ENCODE data around the gene PIGP. TPM values are rescaled to one million over a fixed set of nuclear protein-coding genes. Genes with fewer than 3 reads are reported as not detected.
"Not testable (repeated sequence)": the region's sequence is repeated elsewhere in the genome, so short reads cannot be mapped to it uniquely, and the experiment has no call there.

Gene PIGP
- total RNA-seq, 4 donors from 2014 or later: 20.3 to 30.7 (median 21.6) TPM

DNA sequence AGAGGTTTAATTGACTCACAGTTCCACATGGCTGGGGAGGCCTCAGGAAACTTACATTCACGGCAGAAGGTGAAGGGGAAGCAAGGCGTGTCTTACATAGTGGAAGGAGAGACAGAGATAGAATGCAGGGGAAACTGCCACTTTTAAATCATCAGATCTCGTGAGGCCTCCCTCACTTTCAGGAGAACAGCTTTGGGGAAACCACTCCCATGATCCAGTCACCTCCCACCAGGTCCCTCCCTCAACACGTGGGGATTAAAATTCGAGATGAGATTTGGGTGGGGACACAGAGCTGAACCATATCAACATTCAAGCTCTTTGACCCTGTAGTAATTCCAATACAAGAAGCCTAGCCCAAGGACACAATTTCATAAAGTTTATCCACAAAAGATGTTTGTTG, 13.7 kb downstream of the PIGP start:
- Histone ChIP-seq H3K36me3 (no peaks in the 10 kb centered on the region), H3K27ac (replicated peaks in 1 of 4) (no peak overlapping the region), H3K4me3 (no peak overlapping the region), H3K9me3 (no peaks in the 10 kb centered on the region), H3K27me3 (no peaks in the 10 kb centered on the region), H3K4me1 (peaks cover 0 to 11% (median 8%) of the 10 kb centered on the region in 4 donors)
- TF ChIP-seq EP300 (IDR thresholded peaks at IDR 0.05): no peak
- TF ChIP-seq CTCF (IDR thresholded peaks at IDR 0.05): no peak
- 82% methylated on average over 5 of the region's 5 CpGs for WGBS
- intact Hi-C loops (cut with DNase I): no loop called here
- DNase-seq (ENCODE audit: extremely low spot score): no peak

DNA sequence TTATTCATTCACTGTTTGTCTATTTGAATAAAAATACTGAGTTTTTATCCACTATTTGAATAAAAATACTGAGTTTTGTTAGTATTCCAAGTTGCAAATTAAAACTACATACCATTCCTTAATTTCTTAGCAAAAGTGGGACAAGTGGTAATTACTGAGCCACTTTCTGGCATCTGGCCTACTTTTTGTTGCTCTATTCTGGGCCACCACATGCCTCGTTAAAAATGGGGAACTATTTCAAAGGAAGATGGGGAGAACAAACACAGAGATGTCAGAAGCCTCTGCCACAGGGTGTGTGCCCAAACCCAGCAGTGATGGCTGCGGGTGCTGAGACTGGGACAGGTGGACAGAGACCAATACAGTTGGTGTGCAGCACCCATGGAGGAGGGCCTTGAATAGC, 14.6 kb downstream of the PIGP start:
- TF ChIP-seq POLR2A (IDR thresholded peaks at IDR 0.05; ENCODE audit: low read depth): no peak
- Histone ChIP-seq H3K36me3 (no peaks in the 10 kb centered on the region), H3K9me3 (no peaks in the 10 kb centered on the region), H3K27me3 (no peaks in the 10 kb centered on the region), H3K4me1 (peaks cover 0 to 11% (median 8%) of the 10 kb centered on the region in 4 donors), H3K27ac (replicated peaks in 1 of 4) (no peak overlapping the region), H3K4me3 (no peak overlapping the region)
- WGBS: 67% methylated on average over 2 of the region's 2 CpGs
- no peak for DNase-seq (ENCODE audit: extremely low spot score)
- intact Hi-C loops (cut with DNase I): no loop called here

DNA sequence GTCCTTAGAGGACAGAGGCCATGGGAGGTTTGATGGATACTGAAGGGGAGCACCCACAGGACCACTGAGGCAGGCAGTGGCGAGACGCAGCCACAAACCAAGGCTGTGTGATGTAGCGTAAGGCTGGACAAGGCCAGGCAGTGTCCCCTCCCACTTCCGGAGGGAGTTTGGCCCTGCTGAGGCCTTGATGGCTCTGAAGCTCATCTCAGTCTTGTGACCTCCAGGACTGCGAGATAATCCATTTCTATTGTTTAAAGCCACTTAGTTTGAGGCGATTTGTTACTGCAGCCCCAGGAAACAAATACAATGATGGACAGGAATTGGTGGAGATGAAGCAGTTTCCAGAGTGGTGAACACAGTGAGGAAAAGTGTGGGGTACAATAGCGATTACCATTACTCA, 15.3 kb downstream of the PIGP start:
- no peaks in the 10 kb centered on the region for H3K36me3 ChIP-seq
- no peak for TF ChIP-seq POLR2A (IDR thresholded peaks at IDR 0.05; ENCODE audit: low read depth)
- no peak for TF ChIP-seq EP300 (IDR thresholded peaks at IDR 0.05)
- intact Hi-C loops (cut with DNase I): no loop called here
- WGBS: 85% methylated on average over 7 of the region's 7 CpGs
- no peaks in the 10 kb centered on the region for H3K27me3 ChIP-seq
- no peak overlapping the region for H3K4me3 ChIP-seq
- no peak for DNase-seq (ENCODE audit: extremely low spot score)
- peaks cover 0 to 11% (median 8%) of the 10 kb centered on the region in 4 donors for H3K4me1 ChIP-seq
- H3K9me3 ChIP-seq: no peaks in the 10 kb centered on the region
- no peak overlapping the region for H3K27ac ChIP-seq (replicated peaks in 1 of 4)

- Histone ChIP-seq H3K27me3 (no peaks in the 10 kb centered on the region), H3K36me3 (no peaks in the 10 kb centered on the region), H3K4me1 (peaks cover 0 to 5% (median 5%) of the 10 kb centered on the region in 4 donors), H3K27ac (replicated peaks in 1 of 4) (no peak overlapping the region), H3K9me3 (no peaks in the 10 kb centered on the region), H3K4me3 (no peak overlapping the region)
- WGBS: 76% methylated on average over 2 of the region's 2 CpGs
- no peak for TF ChIP-seq CTCF (IDR thresholded peaks at IDR 0.05)
- no peak for TF ChIP-seq POLR2A (IDR thresholded peaks at IDR 0.05; ENCODE audit: low read depth)
- no peak for TF ChIP-seq EP300 (IDR thresholded peaks at IDR 0.05)
- TF ChIP-seq POLR2AphosphoS5 (IDR thresholded peaks at IDR 0.05): no peak
- intact Hi-C loops (cut with DNase I): no loop called here
- no peak for DNase-seq (ENCODE audit: extremely low spot score)
Measured at GRCh38 chr21:37055271-37055855, 17.5 kb downstream of the PIGP start.

DNA sequence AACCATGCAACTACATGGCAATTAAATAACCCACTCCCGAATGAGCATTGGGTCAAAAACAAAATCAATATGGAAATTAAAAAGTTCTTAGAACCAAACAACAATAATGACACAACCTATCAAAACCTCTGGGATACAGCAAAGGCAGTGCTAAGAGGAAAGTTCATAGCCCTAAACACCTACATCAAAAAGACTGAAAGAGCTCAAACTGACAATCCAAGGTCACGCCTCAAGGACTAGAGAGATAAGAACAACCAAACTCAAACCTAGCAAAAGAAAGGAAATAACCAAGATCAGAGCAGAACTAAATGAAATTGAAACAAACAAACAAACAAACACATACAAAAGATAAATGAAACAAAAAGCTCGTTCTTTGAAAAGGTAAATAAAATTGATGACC, 23.1 kb downstream of the PIGP start:
- H3K9me3 ChIP-seq; intact Hi-C loops (cut with DNase I); H3K27ac ChIP-seq (replicated peaks in 1 of 4); H3K36me3 ChIP-seq; H3K4me1 ChIP-seq; H3K4me3 ChIP-seq; DNase-seq (ENCODE audit: extremely low spot score): not testable (repeated sequence)
- WGBS: 92% methylated on average over 3 of the region's 3 CpGs
- H3K27me3 ChIP-seq: peaks cover 0 to 11% (median 0%) of the 10 kb centered on the region in 4 donors

DNA sequence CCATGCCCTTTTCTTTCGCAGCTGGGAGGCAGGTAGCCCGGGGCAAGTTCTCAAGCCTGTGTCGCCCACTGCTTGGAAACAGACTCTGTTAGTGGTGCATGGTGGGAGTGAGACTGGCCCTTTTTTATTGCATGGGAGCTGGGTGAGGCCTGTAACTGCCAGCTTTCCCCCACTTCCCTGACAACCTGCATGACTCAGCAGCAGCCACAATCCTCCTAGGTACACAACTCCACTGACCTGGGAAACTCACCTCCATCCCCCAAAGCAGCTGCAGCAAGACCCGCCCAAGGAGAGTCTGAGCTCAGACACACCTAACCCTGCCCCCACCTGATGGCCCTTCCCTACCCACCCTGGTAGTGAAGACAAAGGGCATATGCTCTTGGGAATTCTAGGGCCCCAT, 25.8 kb downstream of the PIGP start:
- Histone ChIP-seq H3K9me3 (no peaks in the 10 kb centered on the region), H3K4me1 (no peaks in the 10 kb centered on the region), H3K36me3 (no peaks in the 10 kb centered on the region), H3K27ac (replicated peaks in 1 of 4) (no peak overlapping the region), H3K27me3 (peaks cover 0 to 11% (median 0%) of the 10 kb centered on the region in 4 donors), H3K4me3 (no peak overlapping the region)
- TF ChIP-seq POLR2A (IDR thresholded peaks at IDR 0.05; ENCODE audit: low read depth) (no peak), EP300 (IDR thresholded peaks at IDR 0.05) (no peak), CTCF (IDR thresholded peaks at IDR 0.05) (no peak), POLR2AphosphoS5 (IDR thresholded peaks at IDR 0.05) (no peak)
- no peak for DNase-seq (ENCODE audit: extremely low spot score)
- intact Hi-C loops (cut with DNase I): no loop called here
- 82% methylated on average over 3 of the region's 4 CpGs for WGBS
